Thyroid gland (tissue), 4 donors: ENCODE data around the gene ZNF576.

ENCODE experiments used
- CTCF ChIP-seq, 6 experiments: fragments of 200-600 bp in 3 of 6; fragments of 450-650 bp in 3 of 6; sonication (generic) in 3 of 6; IDR thresholded peaks; one replicate each; pipeline ENCODE4 v1.5.1; 2016 to 2019; ENCODE audit warnings: antibody characterized with exemption in 6 of 6, mild to moderate bottlenecking in 2 of 6, inconsistent platforms in 1 of 6, moderate library complexity in 1 of 6
- POLR2A ChIP-seq, 2 donors: fragments of 450-650 bp; IDR thresholded peaks; one replicate each; pipeline ENCODE4 v1.6.1; 2017; ENCODE audit warnings: antibody characterized with exemption in 2 of 2, mild to moderate bottlenecking in 2 of 2, moderate library complexity in 1 of 2

- TF ChIP-seq CTCF (IDR thresholded peaks at IDR 0.05) (no peak), POLR2A (IDR thresholded peaks at IDR 0.05) (no peak)
These were observed 2.2 kb upstream of the ZNF576 start for GRCh38 chr19:43594081-43594697.
